H1 (cell line): ENCODE results near the gene ACOT12. TPM values are rescaled to one million over a fixed set of nuclear protein-coding genes. Genes with fewer than 3 reads are reported as not detected.

Source experiments
- CHD1 ChIP-seq: IDR thresholded peaks from 2 replicates; pipeline ENCODE4 v1.6.1; 2012; ENCODE audit warnings: low read depth, low read length, improper control_type of control experiment
- FOSL1 ChIP-seq: IDR thresholded peaks from 2 replicates; pipeline ENCODE4 v1.6.1; 2011; ENCODE audit warnings: mild to moderate bottlenecking, low read depth, low read length, moderate library complexity; ENCODE audit not compliant: insufficient read depth
- JUND ChIP-seq: IDR thresholded peaks from 2 replicates; pipeline ENCODE4 v1.6.1; 2011; ENCODE audit warnings: mild to moderate bottlenecking, improper control_type of control experiment, low read length
- POLR2A ChIP-seq, 2 experiments: IDR thresholded peaks; 1 replicate in 1 of 2; 2 replicates in 1 of 2; pipeline ENCODE4 v1.6.1; 2011; ENCODE audit warnings: low read depth in 2 of 2, low read length in 2 of 2, mild to moderate bottlenecking in 2 of 2; ENCODE audit errors: control extremely low read depth in 1 of 2
- RBBP5 ChIP-seq: IDR thresholded peaks from 2 replicates; pipeline ENCODE4 v1.7.1; 2012; ENCODE audit warnings: low read depth, mild to moderate bottlenecking, inconsistent platforms, low read length, moderate library complexity, borderline replicate concordance
- SIX5 ChIP-seq: IDR thresholded peaks from 2 replicates; pipeline ENCODE4 v1.6.1; 2011; ENCODE audit warnings: mild to moderate bottlenecking, low read depth, low read length
- SP2 ChIP-seq: IDR thresholded peaks from 2 replicates; pipeline ENCODE4 v1.6.1; 2012; ENCODE audit warnings: mild to moderate bottlenecking, low read length, inconsistent platforms
- SUZ12 ChIP-seq: fragments of 200-600 bp; sonication (generic); IDR thresholded peaks from 2 replicates; pipeline ENCODE4 v1.6.1; 2012; ENCODE audit warnings: mild to moderate bottlenecking, inconsistent platforms, low read length, moderate library complexity, mixed read lengths
- polyA plus RNA-seq, 7 experiments: library from polyadenylated mRNA; depleted of rRNA in 3 of 7; stranded (reverse) in 5 of 7; unstranded in 2 of 7; fragments of >200 nt in 5 of 7; fragments of 200-250 nt in 2 of 7; gene quantifications; 1 replicate in 5 of 7; 2 replicates in 1 of 7; 4 replicates in 1 of 7; pipeline versions ENCODE4 v1.2.1 to v1.2.3, GENCODE V29; 2011 to 2013; ENCODE audit warnings: missing spikeins in 2 of 7, mixed read lengths in 2 of 7
- total RNA-seq: library from RNA; stranded (reverse); fragmentation: NEBNext Ultra II Directional; extraction: Animal tissue kit (Norgen Biotek cat#: 25700); gene quantifications from 2 replicates; pipeline ENCODE4 v1.2.1, GENCODE V29; 2021
- TF ChIP-seq, protein P1 (sequence below): fragments of 300-600 bp; sonication (generic); IDR thresholded peaks from 2 replicates; pipeline ENCODE4 v1.7.1; 2012; ENCODE audit warnings: low read length, moderate library complexity, mild to moderate bottlenecking, inconsistent platforms; ENCODE audit not compliant: insufficient replicate concordance

Gene ACOT12
- total and polyA plus RNA-seq, 2 of the 8 experiments (the other 6 are each of a cell fraction or from before 2014, with no cell fraction given), result 0.29 TPM; not detected in 1

DNA sequence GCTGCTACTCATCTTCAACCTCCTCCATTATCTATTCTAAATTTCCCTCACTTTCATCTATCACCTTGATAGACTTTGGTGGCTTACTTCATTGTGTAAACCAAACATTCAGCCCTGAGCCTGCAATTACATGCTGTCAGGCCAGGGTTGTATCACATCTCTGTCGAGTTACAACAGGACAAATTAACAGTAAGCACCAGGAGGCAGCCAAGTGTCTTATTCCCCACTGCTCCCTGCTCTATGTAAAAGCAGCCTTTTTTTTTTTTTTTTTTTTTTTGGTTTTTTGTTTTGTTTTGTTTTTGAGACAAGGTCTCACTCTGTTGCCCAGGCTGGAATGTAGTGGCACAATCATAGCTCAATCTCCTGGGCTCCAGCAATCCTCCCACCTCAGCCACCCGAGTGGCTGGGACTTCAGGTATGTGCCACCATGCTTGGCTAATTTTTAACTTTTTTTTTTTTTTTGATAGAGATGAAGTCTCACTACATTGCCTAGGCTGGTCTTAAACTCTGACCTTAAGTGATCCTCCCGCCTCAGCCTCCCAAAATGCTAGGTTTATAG, 107.8 kb downstream of the ACOT12 start (continued):
- TF ChIP-seq, protein P1, sequence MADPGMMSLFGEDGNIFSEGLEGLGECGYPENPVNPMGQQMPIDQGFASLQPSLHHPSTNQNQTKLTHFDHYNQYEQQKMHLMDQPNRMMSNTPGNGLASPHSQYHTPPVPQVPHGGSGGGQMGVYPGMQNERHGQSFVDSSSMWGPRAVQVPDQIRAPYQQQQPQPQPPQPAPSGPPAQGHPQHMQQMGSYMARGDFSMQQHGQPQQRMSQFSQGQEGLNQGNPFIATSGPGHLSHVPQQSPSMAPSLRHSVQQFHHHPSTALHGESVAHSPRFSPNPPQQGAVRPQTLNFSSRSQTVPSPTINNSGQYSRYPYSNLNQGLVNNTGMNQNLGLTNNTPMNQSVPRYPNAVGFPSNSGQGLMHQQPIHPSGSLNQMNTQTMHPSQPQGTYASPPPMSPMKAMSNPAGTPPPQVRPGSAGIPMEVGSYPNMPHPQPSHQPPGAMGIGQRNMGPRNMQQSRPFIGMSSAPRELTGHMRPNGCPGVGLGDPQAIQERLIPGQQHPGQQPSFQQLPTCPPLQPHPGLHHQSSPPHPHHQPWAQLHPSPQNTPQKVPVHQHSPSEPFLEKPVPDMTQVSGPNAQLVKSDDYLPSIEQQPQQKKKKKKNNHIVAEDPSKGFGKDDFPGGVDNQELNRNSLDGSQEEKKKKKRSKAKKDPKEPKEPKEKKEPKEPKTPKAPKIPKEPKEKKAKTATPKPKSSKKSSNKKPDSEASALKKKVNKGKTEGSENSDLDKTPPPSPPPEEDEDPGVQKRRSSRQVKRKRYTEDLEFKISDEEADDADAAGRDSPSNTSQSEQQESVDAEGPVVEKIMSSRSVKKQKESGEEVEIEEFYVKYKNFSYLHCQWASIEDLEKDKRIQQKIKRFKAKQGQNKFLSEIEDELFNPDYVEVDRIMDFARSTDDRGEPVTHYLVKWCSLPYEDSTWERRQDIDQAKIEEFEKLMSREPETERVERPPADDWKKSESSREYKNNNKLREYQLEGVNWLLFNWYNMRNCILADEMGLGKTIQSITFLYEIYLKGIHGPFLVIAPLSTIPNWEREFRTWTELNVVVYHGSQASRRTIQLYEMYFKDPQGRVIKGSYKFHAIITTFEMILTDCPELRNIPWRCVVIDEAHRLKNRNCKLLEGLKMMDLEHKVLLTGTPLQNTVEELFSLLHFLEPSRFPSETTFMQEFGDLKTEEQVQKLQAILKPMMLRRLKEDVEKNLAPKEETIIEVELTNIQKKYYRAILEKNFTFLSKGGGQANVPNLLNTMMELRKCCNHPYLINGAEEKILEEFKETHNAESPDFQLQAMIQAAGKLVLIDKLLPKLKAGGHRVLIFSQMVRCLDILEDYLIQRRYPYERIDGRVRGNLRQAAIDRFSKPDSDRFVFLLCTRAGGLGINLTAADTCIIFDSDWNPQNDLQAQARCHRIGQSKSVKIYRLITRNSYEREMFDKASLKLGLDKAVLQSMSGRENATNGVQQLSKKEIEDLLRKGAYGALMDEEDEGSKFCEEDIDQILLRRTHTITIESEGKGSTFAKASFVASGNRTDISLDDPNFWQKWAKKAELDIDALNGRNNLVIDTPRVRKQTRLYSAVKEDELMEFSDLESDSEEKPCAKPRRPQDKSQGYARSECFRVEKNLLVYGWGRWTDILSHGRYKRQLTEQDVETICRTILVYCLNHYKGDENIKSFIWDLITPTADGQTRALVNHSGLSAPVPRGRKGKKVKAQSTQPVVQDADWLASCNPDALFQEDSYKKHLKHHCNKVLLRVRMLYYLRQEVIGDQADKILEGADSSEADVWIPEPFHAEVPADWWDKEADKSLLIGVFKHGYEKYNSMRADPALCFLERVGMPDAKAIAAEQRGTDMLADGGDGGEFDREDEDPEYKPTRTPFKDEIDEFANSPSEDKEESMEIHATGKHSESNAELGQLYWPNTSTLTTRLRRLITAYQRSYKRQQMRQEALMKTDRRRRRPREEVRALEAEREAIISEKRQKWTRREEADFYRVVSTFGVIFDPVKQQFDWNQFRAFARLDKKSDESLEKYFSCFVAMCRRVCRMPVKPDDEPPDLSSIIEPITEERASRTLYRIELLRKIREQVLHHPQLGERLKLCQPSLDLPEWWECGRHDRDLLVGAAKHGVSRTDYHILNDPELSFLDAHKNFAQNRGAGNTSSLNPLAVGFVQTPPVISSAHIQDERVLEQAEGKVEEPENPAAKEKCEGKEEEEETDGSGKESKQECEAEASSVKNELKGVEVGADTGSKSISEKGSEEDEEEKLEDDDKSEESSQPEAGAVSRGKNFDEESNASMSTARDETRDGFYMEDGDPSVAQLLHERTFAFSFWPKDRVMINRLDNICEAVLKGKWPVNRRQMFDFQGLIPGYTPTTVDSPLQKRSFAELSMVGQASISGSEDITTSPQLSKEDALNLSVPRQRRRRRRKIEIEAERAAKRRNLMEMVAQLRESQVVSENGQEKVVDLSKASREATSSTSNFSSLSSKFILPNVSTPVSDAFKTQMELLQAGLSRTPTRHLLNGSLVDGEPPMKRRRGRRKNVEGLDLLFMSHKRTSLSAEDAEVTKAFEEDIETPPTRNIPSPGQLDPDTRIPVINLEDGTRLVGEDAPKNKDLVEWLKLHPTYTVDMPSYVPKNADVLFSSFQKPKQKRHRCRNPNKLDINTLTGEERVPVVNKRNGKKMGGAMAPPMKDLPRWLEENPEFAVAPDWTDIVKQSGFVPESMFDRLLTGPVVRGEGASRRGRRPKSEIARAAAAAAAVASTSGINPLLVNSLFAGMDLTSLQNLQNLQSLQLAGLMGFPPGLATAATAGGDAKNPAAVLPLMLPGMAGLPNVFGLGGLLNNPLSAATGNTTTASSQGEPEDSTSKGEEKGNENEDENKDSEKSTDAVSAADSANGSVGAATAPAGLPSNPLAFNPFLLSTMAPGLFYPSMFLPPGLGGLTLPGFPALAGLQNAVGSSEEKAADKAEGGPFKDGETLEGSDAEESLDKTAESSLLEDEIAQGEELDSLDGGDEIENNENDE, result no peak
- no peak for TF ChIP-seq SIX5
- TF ChIP-seq FOSL1, result no peak
- TF ChIP-seq JUND, result no peak
- TF ChIP-seq SP2, result no peak
- no peak for TF ChIP-seq CHD1
- no peak for TF ChIP-seq POLR2A (IDR thresholded peaks at IDR 0.05; ENCODE audit: control extremely low read depth in 1 of 2, low read depth in 2 of 2, low read length in 2 of 2)
- TF ChIP-seq SUZ12, result no peak
- no peak for TF ChIP-seq RBBP5
